ENCODE results near the gene ACACB. TPM values are rescaled to one million over a fixed set of nuclear protein-coding genes. Genes with fewer than 3 reads are reported as not detected.

The ACACB gene
- total RNA-seq, 3 donors from 2014 or later (not counting 1 experiment from before 2014, with no cell fraction given): 4.1 to 14.3 (median 8.4) TPM

DNA sequence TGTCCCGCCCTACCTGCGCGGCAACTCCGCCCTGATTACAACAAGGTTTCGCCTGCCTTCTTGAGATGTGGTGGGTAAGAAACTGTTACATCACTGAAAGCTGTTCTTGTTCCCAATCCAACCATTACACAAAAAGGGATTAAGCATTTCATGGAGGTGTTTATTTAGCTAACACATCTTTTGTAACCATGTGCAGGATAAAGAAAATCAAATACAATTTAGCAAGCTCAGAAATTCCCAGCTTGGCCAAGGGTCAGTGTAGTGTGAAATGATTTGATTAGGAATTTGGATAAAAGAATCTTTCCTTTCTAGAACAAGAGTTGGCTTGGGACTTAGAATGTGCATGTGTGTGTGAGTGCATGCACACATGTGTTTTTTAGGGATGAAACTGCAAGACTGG lies 186.4 kb downstream of the ACACB start:
- H3K9me3 Mint-ChIP-seq: no peaks in the 10 kb centered on the region
- H3K27me3 Mint-ChIP-seq (ENCODE audit: low read depth in 2 of 2): peaks cover 21 to 38% of the 10 kb centered on the region in 2 donors
- Histone ChIP-seq H3K27ac (ENCODE audit: low read length) (no peak overlapping the region), H3K36me3 (ENCODE audit: control insufficient read depth, insufficient read depth, low read length) (no peaks in the 10 kb centered on the region), H3K9me3 (ENCODE audit: control insufficient read depth, insufficient read depth, low read length) (no peaks in the 10 kb centered on the region), H3K4me3 (ENCODE audit: low read length) (no peak overlapping the region), H3K27me3 (ENCODE audit: control insufficient read depth, insufficient read depth, low read length) (peaks cover 11% of the 10 kb centered on the region), H3K4me1 (ENCODE audit: control insufficient read depth, insufficient read depth, low read length) (no peaks in the 10 kb centered on the region)
- TF ChIP-seq, protein P1, sequence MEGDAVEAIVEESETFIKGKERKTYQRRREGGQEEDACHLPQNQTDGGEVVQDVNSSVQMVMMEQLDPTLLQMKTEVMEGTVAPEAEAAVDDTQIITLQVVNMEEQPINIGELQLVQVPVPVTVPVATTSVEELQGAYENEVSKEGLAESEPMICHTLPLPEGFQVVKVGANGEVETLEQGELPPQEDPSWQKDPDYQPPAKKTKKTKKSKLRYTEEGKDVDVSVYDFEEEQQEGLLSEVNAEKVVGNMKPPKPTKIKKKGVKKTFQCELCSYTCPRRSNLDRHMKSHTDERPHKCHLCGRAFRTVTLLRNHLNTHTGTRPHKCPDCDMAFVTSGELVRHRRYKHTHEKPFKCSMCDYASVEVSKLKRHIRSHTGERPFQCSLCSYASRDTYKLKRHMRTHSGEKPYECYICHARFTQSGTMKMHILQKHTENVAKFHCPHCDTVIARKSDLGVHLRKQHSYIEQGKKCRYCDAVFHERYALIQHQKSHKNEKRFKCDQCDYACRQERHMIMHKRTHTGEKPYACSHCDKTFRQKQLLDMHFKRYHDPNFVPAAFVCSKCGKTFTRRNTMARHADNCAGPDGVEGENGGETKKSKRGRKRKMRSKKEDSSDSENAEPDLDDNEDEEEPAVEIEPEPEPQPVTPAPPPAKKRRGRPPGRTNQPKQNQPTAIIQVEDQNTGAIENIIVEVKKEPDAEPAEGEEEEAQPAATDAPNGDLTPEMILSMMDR (IDR thresholded peaks at IDR 0.05): no peak
- no peak for DNase-seq
- 94% methylated on average over 2 of the region's 5 CpGs for WGBS (ENCODE audit: insufficient coverage)
- H3K27ac Mint-ChIP-seq: no peak overlapping the region
- no peaks in the 10 kb centered on the region for H3K36me3 Mint-ChIP-seq
- ATAC-seq: no peak
- H3K4me3 Mint-ChIP-seq: no peak overlapping the region
- H3K4me1 Mint-ChIP-seq: no peaks in the 10 kb centered on the region
- intact Hi-C loops (cut with micrococcal nuclease): no loop called here

DNA sequence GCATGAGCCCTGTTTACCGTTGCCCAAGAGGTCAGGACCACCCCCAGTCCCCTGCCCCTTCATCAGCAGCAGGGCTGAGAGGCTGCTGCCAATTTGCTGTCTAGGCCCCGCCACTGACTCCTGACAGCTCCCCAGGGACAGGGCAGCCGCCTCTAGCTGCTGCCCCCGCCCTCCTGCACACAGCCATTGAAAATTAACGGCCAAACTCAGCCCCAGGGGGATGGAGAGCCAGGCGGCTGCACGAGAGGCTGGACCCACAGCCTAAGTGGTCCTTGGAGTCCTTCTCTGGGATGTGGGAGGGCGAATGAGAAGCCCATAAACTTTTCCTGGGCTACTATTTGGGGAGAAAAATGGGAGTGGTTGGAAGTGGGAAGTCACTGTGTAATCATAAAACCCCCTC lies 188.1 kb downstream of the ACACB start:
- H3K4me1 Mint-ChIP-seq: peaks cover 0 to 4% of the 10 kb centered on the region in 2 donors
- H3K36me3 ChIP-seq (ENCODE audit: control insufficient read depth, insufficient read depth, low read length): no peaks in the 10 kb centered on the region
- no peaks in the 10 kb centered on the region for H3K9me3 ChIP-seq (ENCODE audit: control insufficient read depth, insufficient read depth, low read length)
- DNase-seq: no peak
- intact Hi-C loops (cut with micrococcal nuclease): no loop called here
- no peaks in the 10 kb centered on the region for H3K36me3 Mint-ChIP-seq
- no peak for ATAC-seq
- H3K27ac Mint-ChIP-seq: no peak overlapping the region
- peaks cover 21% of the 10 kb centered on the region for H3K27me3 ChIP-seq (ENCODE audit: control insufficient read depth, insufficient read depth, low read length)
- TF ChIP-seq, protein P1 (IDR thresholded peaks at IDR 0.05): no peak
- H3K27ac ChIP-seq (ENCODE audit: low read length): no peak overlapping the region
- peaks cover 36 to 47% of the 10 kb centered on the region in 2 donors for H3K27me3 Mint-ChIP-seq (ENCODE audit: low read depth in 2 of 2)
- H3K4me3 Mint-ChIP-seq: no peak overlapping the region
- 44% methylated on average over 8 of the region's 8 CpGs for WGBS (ENCODE audit: insufficient coverage)
- H3K9me3 Mint-ChIP-seq: no peaks in the 10 kb centered on the region
- H3K4me1 ChIP-seq (ENCODE audit: control insufficient read depth, insufficient read depth, low read length): peaks cover 4% of the 10 kb centered on the region
- no peak overlapping the region for H3K4me3 ChIP-seq (ENCODE audit: low read length)

DNA sequence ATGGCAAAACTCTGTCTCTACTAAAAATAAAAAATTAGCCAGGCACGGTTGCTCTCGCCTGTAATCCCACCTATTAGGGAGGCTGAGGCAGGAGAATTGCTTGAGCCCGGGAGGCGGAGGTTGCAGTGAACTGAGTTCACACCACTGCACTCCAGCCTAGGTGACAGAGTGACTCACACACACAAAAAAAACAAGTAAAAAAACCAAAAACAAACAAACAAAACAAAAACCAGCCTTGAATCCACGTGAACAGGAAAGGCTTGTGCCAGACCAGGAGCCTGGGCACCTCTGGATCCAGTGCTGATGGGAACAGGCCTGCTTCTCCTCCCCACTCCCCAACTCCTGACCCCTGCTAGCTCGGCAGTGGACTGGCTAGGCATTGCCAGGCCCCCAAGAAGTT lies 189.2 kb downstream of the ACACB start:
- ATAC-seq (no peak), DNase-seq (no peak)
- H3K4me1 ChIP-seq (ENCODE audit: control insufficient read depth, insufficient read depth, low read length): peaks cover 9% of the 10 kb centered on the region
- no peak overlapping the region for H3K4me3 ChIP-seq (ENCODE audit: low read length)
- H3K27me3 Mint-ChIP-seq (ENCODE audit: low read depth in 2 of 2): peaks cover 40 to 52% of the 10 kb centered on the region in 2 donors
- TF ChIP-seq, protein P1 (IDR thresholded peaks at IDR 0.05): no peak
- H3K27ac Mint-ChIP-seq: no peak overlapping the region
- no peaks in the 10 kb centered on the region for H3K9me3 ChIP-seq (ENCODE audit: control insufficient read depth, insufficient read depth, low read length)
- no peaks in the 10 kb centered on the region for H3K36me3 ChIP-seq (ENCODE audit: control insufficient read depth, insufficient read depth, low read length)
- 83% methylated on average over 6 of the region's 6 CpGs for WGBS (ENCODE audit: insufficient coverage)
- no peaks in the 10 kb centered on the region for H3K9me3 Mint-ChIP-seq
- intact Hi-C loops (cut with micrococcal nuclease): no loop called here
- peaks cover 27% of the 10 kb centered on the region for H3K27me3 ChIP-seq (ENCODE audit: control insufficient read depth, insufficient read depth, low read length)
- peaks cover 4 to 9% of the 10 kb centered on the region in 2 donors for H3K4me1 Mint-ChIP-seq
- H3K27ac ChIP-seq (ENCODE audit: low read length): no peak overlapping the region
- no peaks in the 10 kb centered on the region for H3K36me3 Mint-ChIP-seq
- H3K4me3 Mint-ChIP-seq: no peak overlapping the region

GRCh38 chr12:109307051-109307450 lies 190.7 kb downstream of the ACACB start:
- Histone ChIP-seq H3K4me3 (ENCODE audit: low read length) (no peak overlapping the region), H3K27ac (ENCODE audit: low read length) (no peak overlapping the region), H3K27me3 (ENCODE audit: control insufficient read depth, insufficient read depth, low read length) (peaks cover 27% of the 10 kb centered on the region), H3K4me1 (ENCODE audit: control insufficient read depth, insufficient read depth, low read length) (peaks cover 9% of the 10 kb centered on the region), H3K9me3 (ENCODE audit: control insufficient read depth, insufficient read depth, low read length) (no peaks in the 10 kb centered on the region), H3K36me3 (ENCODE audit: control insufficient read depth, insufficient read depth, low read length) (no peaks in the 10 kb centered on the region)
- intact Hi-C loops (cut with micrococcal nuclease): no loop called here
- DNase-seq (no peak), ATAC-seq (no peak)
- Mint-ChIP-seq H3K4me3 (no peak overlapping the region), H3K27ac (no peak overlapping the region), H3K9me3 (no peaks in the 10 kb centered on the region), H3K36me3 (no peaks in the 10 kb centered on the region), H3K4me1 (peaks cover 8 to 13% of the 10 kb centered on the region in 2 donors), H3K27me3 (ENCODE audit: low read depth in 2 of 2) (peaks cover 47 to 66% of the 10 kb centered on the region in 2 donors)
- WGBS (ENCODE audit: insufficient coverage): 52% methylated on average over 9 of the region's 9 CpGs
- TF ChIP-seq, protein P1 (IDR thresholded peaks at IDR 0.05): no peak

Data from natural killer cell (primary cell).